ENCODE data around the gene NCOA3.
A peak's percentile ranks its signal among the peaks of the same experiment; 100 is the strongest.
"Not testable (repeated sequence)": the region's sequence is repeated elsewhere in the genome, so short reads cannot be mapped to it uniquely, and the experiment has no call there.

Gene NCOA3

DNA sequence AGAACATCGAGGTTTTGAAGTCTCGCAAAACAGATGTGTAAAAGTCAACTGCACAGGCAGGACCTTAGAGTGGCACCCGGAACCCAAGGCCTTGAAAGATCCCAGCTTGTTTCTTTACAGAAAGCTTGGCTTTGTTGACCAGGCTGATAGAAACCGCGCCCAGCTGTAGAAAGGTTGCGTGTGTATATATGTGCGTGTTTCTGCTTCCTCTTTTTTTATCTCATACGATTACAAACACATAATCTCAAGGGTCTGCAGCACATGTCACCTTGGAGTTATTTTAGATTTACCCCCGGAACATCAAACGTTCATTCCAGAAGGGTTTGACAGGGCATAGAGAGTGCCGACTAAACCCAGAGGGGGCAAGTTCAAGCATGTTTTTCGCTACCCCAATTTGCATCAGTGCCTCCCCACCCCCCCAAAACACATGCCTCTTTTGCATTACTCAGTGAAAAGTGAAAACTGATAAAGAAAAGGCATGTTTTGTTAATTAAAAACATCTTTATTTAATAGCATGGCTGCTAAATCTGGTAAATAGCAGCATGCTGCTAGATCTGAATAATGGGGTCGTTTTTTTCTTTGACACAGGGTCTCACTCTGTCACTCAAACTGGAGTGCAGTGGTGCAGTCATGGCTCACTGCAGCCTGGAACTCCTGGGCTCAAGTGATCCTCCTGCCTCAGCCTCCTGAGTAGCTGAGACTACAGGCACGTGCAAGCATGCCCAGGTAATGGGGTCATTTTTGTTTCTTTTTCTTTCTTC lies 33.2 kb upstream of the NCOA3 start:
- no peak for DNase-seq (ENCODE audit: low read depth in 2 of 2)

DNA sequence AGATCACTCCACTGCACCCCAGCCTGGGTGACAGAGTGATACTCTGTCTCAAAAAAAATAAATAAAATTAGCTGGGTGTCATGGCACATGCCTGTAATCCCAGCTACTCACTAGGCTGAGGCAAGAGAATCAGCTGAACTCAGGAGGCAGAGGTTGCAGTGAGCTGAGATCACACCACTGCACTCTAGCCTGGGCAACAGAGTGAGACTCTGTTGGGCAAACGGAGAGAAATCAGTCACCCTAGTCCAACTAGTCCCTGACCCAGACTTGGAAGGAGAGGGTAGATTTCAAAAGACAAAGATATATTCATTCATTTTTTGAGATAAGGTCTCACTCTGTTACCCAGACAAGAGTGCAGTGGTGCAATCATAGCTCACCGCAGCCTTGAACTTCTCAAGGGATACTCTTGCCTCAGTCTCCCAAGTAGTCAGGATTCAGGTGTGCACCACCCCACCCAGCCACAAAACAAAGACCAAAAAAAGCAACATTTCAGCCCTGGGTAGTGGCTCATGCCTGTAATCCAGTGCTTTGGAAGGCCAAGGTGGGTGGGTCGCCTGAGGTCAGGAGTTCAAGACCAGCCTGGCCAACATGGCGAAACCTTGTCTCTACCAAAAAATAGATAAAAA lies 26.2 kb upstream of the NCOA3 start:
- no peak for DNase-seq (ENCODE audit: low read depth in 2 of 2)

DNA sequence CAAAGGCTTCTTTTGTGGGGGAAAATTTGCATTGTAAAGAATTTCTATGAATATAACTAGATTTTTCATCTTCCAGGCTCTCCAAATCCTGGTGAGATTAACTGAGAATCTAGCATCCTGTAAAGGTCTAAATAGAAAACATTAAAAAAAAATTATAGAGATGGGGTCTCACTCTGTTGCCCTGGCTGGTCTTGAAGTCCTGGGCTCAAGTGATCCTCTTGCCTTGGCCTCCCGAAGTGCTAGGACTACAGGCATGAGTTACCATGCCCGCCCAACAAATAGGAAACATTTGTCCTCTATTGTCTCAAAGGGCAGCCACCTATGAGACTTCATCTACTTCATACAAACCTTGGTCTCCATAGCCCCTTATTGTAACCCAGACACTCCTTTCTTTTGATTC lies 25.2 kb upstream of the NCOA3 start:
- no peak for DNase-seq (ENCODE audit: low read depth in 2 of 2)

DNA sequence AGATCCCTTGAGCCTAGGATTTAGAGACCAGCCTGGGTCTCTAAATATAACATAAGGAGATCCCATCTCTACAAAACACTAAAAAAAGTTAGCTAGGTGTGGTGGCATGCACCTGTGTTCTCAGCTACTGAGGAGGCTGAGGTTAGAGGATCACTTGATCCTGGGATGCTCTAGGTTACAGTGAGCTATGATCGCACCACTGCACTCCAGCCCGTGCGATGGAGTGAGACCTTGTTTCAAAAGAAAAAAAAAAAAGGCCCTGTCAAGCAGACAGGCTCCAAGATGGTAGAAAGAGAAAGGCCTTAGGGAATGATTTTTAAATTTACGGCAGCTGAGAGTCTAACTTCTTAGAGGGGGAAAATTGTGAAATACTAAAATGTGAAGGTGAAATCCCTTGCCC lies 22.6 kb upstream of the NCOA3 start:
- no peak for DNase-seq (ENCODE audit: low read depth in 2 of 2)

DNA sequence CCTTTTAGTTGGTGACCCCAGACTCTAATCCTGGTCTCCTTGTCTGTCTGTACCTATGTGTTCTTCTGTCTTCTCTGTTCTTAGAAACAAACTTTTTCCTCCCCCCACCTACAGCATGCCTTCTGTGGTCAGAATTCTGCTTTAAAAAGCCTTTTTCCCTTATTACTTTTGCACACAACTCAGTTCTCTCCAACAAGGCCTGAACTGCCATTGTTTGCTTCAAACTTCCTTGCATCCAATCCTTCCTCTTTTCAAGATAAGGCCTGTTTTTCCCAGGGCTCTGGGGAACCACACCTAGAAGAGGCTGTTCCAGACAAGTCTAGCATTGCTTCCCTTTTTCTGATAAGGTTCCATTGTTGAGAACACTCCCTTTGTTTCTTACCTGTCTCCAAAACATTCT lies 22.2 kb upstream of the NCOA3 start:
- DNase-seq (ENCODE audit: low read depth in 2 of 2), result no peak

DNA sequence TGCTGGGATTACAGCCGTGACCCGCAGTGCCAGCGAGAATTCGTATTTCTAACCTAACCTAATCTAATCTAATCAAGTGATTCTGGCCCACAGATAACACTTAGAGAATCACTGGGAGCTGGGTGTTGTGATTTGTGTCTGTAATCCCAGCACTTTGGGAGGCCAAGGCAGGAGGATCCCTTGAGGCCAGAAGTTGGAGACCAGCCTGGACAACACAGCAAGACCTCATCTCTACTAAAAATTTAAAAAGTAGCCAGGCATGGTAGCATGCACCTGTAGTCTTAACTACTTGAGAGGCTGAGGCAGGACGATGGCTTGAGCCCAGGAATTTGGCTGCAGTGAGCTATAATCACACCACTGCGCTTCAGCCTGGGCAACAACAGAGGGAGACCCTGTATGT lies 21.4 kb upstream of the NCOA3 start:
- DNase-seq (ENCODE audit: low read depth in 2 of 2), result no peak

DNA sequence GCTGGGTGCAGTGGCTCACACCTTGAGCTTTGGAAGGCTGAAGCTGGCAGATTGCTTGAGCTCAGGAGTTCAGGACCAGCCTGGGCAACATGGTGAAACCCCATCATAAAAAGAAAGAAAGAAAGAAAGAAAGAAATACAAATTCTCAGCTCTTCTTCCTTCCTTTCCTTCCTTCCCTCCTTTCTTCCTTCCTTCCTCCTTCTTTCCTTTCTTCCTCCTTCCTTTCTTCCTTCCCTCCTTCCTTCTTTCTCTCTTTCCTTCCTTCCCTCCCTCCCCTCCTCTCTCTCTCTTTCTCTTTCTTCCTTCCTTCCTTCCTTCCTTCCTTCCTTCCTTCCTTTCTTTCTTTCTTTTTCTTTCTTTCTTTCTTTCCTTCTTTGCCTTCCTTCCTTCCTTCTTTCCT lies 21.0 kb upstream of the NCOA3 start:
- DNase-seq (ENCODE audit: low read depth in 2 of 2), result no peak

DNA sequence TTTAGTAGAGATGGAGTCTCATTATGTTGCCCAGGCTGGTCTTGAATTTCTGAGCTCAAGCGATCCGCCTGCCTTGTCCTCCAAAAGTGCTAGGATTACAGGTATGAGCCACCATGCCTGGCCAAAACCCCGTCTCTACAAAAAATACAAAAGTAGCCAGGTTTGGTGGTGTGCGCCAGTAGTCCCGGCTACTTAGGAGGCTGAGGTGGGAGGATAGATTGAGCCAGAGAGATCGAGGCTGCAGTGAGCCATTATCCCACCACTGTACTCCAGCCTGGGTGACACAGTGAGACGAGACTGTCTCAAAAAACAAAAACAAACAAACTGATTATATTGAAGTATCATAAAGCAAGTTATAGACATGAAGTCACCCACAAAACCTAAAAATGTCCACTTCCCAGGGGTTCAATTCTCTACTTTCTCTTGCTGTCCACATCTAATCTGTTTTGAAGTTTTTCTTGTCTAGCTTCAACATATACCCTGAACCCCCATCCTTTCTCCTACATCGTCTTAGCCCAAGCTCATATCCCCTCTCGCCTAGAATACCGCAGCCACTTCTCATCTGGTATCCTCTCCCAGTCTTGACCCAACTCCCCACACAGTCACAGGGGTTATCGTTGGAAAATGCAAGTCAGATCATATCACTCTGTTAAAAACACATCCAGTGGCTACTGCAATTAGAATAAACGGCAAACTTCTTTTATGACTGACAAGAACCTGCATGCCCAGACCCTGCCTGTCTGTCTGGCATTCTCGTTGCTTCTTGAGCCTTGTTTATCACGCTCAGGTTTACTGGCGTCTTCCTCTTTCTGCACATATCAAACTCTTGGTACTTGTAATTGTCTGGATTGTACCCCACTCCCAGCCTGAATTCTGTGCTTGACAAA lies 20.1 kb upstream of the NCOA3 start:
- no peak for DNase-seq (ENCODE audit: low read depth in 2 of 2)

DNA sequence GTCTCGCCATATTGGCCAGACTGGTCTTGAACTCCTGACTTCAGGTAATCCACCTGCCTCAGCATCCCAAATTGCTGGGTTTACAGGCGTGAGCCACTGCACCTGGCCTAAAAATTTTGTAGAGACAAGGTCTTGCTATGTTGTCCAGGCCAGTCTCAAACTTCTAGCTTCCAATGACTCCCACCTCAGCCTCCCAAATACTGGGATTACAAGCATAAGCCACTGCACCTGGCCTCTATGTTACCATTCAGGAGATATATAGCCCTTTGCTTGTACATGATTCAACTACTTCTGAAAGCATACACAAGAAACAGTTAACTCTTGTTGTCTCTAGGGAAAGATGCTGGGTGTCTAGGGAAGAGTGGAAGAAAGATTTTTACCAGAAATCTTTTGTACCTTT lies 19.0 kb upstream of the NCOA3 start:
- no peak for DNase-seq (ENCODE audit: low read depth in 2 of 2)

DNA sequence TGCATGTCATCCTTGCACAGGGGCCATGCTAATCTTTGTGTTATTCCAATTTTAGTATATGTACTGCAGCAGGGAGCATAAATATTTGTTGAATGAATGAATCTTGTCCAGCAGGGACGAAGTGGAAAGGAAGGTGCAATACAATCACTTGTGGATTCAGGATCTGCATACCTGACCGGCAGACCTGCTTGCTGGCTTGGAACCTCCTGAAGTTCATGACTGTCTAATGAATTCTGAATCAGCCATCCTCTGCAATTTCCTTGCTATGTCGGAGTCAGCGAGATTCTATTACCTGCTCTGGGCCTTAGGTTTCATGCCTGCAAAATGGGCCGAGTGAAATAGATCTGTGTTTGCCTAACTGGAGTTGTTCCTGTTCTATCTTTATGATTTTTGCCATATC lies 17.4 kb upstream of the NCOA3 start:
- DNase-seq (ENCODE audit: low read depth in 2 of 2), result no peak

DNA sequence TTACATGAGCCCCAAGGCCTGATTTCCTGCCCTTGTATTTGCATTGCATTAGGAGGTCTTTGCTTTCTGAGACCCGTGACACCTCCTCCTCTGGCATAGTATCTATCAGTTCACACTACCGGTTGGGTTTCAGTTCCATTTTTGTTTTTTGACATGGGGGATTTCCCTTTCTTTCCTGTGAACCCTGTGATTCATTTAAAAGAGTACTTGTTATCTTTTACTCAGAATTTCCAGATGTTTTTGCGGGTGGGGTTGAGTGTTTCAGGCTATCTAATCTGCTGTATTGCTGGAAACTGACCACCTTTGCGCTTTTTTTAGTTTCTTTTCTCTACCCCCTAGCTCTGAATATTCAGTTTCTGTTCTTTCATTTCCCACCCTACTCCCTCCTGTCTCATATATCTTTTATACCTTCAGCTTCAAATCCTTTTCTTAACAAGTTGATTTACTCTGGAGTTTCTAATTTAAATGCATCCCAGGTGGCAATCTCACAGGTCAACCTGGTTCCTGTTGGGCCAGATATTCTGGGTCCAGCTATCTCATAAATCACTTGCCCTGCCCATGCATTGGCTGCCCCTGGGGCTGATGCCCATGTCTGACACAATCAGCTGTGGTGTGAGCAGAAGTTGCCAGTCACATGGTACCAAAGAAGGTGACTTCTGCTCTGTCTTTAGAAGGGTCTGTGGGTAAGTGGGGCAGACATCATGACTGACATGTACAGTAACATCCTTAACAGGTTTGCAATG lies 14.3 kb upstream of the NCOA3 start:
- no peak for DNase-seq (ENCODE audit: low read depth in 2 of 2)

DNA sequence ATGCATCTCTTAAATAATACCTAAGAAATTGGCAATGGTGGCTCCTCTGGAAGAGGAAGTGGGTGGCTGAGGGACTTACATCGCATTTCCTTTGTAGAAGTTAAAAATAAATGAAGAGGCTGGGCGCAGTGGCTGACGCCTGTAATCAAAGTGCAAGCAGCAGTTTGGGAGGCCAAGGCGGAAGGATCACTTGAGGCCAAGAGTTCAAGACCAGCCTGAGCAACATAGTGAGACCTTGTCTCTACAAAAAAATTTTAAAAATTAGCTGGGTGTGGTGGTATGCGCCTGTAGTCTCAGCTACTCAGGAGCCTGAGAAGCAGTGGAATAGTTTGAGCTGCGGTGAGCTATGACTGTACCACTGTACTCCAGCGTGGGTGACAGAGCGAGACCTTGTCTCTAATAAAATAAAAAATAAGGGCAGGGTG lies 12.2 kb upstream of the NCOA3 start:
- no peak for DNase-seq (ENCODE audit: low read depth in 2 of 2)

DNA sequence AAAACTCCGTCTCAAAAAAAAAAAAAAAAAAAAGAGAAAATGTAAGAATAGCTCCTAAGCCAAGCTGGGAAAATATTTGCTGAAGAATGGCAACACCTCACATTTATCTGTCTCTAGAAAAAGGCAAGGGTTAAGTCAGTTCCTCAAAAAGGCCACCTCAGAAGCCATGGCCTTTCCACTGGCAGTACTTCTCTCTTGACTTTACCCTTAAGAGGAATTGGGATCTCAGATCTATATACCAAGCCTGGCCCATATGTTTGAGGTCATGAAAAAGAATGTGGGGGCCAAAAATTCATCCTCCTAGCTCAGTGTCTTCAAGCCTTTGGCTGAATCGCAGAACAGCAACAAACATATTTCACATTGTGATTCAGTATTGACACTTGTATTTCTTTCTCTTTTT lies 10.9 kb upstream of the NCOA3 start:
- DNase-seq (ENCODE audit: low read depth in 2 of 2), result no peak

DNA sequence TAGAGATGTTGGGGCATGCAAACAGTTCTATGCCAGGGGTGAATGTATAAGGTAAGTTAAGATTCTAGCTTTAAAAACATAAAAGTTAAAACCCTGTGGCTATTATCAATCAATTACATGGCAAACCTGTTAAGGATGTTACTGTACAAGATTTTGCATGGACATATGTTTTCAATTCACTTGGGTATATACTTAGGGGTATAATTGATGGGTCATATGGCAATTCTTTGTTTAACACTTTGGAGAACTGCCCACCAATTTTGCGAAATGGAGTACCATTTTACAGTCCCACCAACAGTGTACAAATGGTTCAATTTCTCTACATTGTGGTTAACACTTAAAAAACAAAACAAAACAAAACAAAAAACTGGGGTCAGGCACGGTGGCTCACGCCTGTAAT lies 9.4 kb upstream of the NCOA3 start:
- DNase-seq (ENCODE audit: low read depth in 2 of 2), result no peak

DNA sequence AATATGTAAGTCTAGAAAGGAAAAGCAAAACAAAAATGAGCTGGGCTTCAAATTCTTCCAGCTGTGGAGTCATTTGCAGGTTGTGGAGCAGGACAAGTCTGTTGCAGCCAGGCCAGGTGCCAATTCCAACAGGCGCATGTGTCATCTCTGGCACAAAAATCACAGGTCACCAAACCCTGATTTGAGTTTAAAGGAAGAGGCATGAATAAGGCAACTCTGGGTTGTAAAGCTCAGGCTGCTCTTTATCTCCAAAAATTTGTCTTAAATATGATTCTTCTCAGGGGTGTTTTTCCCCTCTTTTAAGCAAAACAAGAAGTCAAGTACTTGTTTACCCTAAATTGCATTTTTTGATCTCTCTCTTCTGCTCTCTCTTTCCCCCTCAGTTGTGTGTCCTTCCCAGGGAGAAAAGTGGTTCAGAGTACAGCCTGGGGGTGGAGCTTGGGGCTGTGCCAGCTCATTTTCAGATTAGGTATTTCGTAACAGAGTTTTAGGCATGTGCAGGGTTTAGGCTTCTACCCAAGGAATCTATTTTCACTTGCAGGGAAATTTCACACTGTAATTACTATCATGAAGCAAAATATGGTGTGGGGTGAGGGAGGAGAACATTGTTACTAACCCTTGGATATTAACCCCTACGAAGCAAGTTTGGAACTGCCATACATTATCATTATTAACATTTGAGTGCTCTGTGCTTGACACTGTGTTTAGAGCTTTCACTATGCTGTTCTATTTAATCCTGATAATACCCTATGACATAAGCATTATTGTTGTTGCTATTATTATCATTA lies 8.3 kb upstream of the NCOA3 start:
- peak; percentile 66 to 67 for DNase-seq (ENCODE audit: low read depth in 2 of 2)

DNA sequence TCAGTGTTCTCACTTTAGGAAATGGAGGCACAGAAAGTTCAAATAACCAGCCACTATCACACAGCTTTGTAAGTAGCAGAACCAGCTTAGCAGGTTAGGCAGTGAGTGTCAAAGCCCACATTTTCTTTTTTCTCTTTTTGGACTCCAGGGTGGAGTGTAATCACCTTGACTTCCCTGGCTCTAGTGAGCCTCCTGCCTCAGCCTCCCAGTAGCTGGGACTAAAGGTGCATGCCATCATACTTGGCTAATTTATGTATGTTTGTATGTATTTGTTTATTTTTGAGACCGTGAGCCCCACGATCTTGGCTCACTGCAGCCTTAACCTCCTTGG lies 7.8 kb upstream of the NCOA3 start:
- no peak for DNase-seq (ENCODE audit: low read depth in 2 of 2)

DNA sequence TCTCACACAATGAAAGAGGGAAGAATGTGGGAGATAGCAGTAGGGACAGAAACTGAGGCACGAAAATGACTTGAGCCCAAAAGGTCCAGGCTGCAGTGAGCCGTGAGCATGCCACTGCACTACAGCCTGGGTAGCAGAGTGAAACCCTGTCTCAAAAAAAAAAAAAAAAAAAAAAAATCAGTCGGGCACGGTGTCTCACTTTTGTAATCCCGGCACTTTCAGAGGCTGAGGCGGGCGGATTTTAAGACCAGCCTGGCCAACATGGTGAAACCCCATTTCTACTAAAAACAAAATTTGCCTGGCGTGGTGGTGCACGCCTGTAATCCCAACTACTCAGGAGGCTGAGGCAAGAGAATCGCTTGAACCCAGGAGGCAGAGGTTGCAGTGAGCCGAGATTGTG lies 7.1 kb upstream of the NCOA3 start:
- not testable (repeated sequence) for DNase-seq (ENCODE audit: low read depth in 2 of 2)

DNA sequence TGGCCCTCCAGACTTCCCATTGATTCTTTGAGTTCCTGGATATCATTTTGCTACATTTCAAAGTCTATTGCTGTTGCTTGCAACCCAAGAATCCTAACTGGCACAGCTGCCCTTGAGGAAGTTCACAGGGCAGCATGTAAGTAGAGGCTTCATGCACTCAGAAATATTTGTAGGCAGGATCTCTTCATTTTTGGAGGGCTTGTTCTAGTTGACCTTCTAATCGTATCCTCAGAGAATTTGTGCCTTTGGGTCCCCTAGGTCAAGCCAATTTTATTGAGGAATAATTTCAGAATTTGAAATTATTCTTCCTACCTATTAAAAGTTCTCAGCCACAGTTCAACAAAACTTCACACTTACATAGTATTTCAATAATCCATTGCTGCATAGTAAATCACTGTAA lies 5.6 kb upstream of the NCOA3 start:
- no peak for DNase-seq (ENCODE audit: low read depth in 2 of 2)

DNA sequence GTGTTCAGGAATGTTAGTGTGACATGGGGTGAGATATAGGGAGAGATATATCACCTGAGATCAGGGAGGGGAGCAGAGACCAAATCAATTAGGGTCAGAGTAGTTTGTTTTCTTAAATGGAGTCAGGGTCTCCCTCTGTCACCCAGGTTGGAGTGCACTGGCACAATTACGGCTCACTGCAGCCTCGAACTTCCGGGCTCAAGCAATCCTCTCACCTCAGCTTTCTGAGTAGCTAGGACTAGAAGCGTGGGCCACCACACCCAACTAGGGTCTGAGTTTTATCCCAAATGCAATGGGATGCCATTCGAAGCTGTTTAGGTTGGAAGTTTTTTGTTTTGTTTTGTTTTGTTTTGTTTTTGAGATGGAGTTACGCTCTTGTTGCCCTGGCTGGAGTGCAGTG lies 3.1 kb upstream of the NCOA3 start:
- DNase-seq (ENCODE audit: low read depth in 2 of 2), result no peak

DNA sequence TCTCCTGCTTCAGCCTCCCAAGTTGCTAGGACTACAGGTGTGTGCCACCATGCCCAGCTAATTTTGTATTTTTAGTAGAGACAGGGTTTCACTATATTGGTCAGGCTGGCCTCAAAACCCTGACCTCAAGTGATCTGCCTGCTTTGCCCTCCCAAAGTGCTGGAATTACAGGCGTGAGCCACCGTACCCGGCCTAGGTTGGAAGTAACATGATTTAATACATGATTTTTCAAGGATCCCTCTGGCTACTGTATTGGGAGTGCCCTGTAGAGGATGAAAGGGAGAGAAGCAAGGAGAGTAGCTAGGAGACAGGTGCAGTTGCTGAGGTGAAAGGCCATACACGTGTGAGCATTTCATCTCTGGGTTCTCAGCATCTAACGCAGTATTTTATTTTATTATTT lies 2.6 kb upstream of the NCOA3 start:
- DNase-seq (ENCODE audit: low read depth in 2 of 2), result no peak

DNA sequence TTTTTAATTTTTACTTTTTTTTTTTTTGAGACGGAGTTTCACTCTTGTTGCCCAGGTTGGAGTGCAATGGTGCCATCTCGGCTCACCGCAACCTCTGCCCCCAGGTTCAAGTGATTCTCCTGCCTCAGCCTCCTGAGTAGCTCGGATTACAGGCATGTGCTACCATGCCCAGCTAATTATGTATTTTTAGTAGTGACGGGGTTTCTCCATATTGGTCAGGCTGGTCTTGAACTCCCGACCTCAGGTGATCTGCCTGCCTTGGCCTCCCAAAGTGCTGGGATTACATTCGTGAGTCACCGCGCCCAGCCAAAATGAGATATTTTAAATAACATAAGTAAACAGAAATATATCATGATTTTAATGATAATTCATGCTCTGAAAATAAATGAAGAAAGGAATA lies 1.6 kb upstream of the NCOA3 start:
- not testable (repeated sequence) for DNase-seq (ENCODE audit: low read depth in 2 of 2)

All from fibroblast of skin of left quadriceps (primary cell).